OCI-M2 (cell line): ENCODE data around the gene GRAMD4.
"Not testable (repeated sequence)": the region's sequence is repeated elsewhere in the genome, so short reads cannot be mapped to it uniquely, and the experiment has no call there.

Experiments
- DNase-seq: peaks from one replicate; lab custom pipeline; 2025; ENCODE audit not compliant: unreplicated experiment; lab: John Stamatoyannopoulos, UW

Gene GRAMD4

GRCh38 chr22:46617986-46618647, 2.1 kb upstream of the GRAMD4 start:
- DNase-seq: no peak

GRCh38 chr22:46618667-46619066, 1.5 kb upstream of the GRAMD4 start:
- no peak for DNase-seq

- DNase-seq: no peak
These were observed 851 bp upstream of the GRAMD4 start for GRCh38 chr22:46619240-46619829.

- no peak for DNase-seq
These were observed 529 bp downstream of the GRAMD4 start for GRCh38 chr22:46620588-46621242.

- DNase-seq: not testable (repeated sequence)
These were observed 1.2 kb downstream of the GRAMD4 start for GRCh38 chr22:46621243-46621930.

- DNase-seq: no peak
These were observed 1.9 kb downstream of the GRAMD4 start for GRCh38 chr22:46622081-46622521.

GRCh38 chr22:46625113-46625842, 5.1 kb downstream of the GRAMD4 start:
- no peak for DNase-seq

- DNase-seq: no peak
These were observed 5.7 kb downstream of the GRAMD4 start for GRCh38 chr22:46625843-46626349.

GRCh38 chr22:46626356-46626755, 6.2 kb downstream of the GRAMD4 start:
- no peak for DNase-seq

- no peak for DNase-seq
These were observed 7.0 kb downstream of the GRAMD4 start for GRCh38 chr22:46626911-46627805.

- no peak for DNase-seq
These were observed 7.8 kb downstream of the GRAMD4 start for GRCh38 chr22:46627806-46628482.

- DNase-seq: no peak
These were observed 8.6 kb downstream of the GRAMD4 start for GRCh38 chr22:46628756-46629155.

GRCh38 chr22:46629291-46629690, 9.1 kb downstream of the GRAMD4 start:
- no peak for DNase-seq

GRCh38 chr22:46631113-46631512, 10.9 kb downstream of the GRAMD4 start:
- DNase-seq: no peak

- no peak for DNase-seq
These were observed 12.6 kb downstream of the GRAMD4 start for GRCh38 chr22:46632646-46633249.

GRCh38 chr22:46633334-46633890, 13.2 kb downstream of the GRAMD4 start:
- no peak for DNase-seq

GRCh38 chr22:46634011-46634699, 14.0 kb downstream of the GRAMD4 start:
- no peak for DNase-seq
